HepG2 (cell line): ENCODE results near the gene GRB7. TPM values are rescaled to one million over a fixed set of nuclear protein-coding genes. Genes with fewer than 3 reads are reported as not detected.
A peak's percentile ranks its signal among the peaks of the same experiment; 100 is the strongest.

ENCODE experiments used
- FOXC1 ChIP-seq: sonication (generic); formaldehyde crosslinking; IDR thresholded peaks from 2 replicates; pipeline ENCODE4 v1.8.0; 2022; ENCODE audit warnings: mild to moderate bottlenecking, missing genetic modification reagents, borderline replicate concordance
- FOXK1 ChIP-seq: sonication (generic); formaldehyde crosslinking; IDR thresholded peaks from 2 replicates; pipeline ENCODE4 v1.4.0; 2020; ENCODE audit warnings: low read depth, missing genetic modification reagents, borderline replicate concordance
- JDP2 ChIP-seq: sonication (generic); formaldehyde crosslinking; IDR thresholded peaks from 2 replicates; pipeline ENCODE4 v1.8.1; 2022; ENCODE audit warnings: missing genetic modification reagents, borderline replicate concordance
- MIER2 ChIP-seq: IDR thresholded peaks from 2 replicates; pipeline ENCODE4 v1.6.1; 2016; ENCODE audit warnings: missing biosample characterization, missing genetic modification reagents
- MYC ChIP-seq: sonication (generic); formaldehyde crosslinking; IDR thresholded peaks from 2 replicates; pipeline ENCODE4 v1.9.0; 2021; ENCODE audit warnings: missing genetic modification reagents, borderline replicate concordance
- NKX3-1 ChIP-seq: sonication (generic); formaldehyde crosslinking; IDR thresholded peaks from 2 replicates; pipeline ENCODE4 v1.5.0; 2020; ENCODE audit warnings: missing genetic modification reagents
- PCBP1 ChIP-seq: fragments of 200-400 bp; formaldehyde crosslinking; IDR thresholded peaks from 2 replicates; pipeline ENCODE4 v1.6.1; 2017; ENCODE audit warnings: mild to moderate bottlenecking, low read depth, low read length, borderline replicate concordance
- RARG ChIP-seq: sonication (generic); formaldehyde crosslinking; IDR thresholded peaks from 2 replicates; pipeline ENCODE4 v1.4.0; 2020; ENCODE audit warnings: low read depth, mild to moderate bottlenecking, missing genetic modification reagents
- REXO4 ChIP-seq: sonication (generic); formaldehyde crosslinking; IDR thresholded peaks from 2 replicates; pipeline ENCODE4 v1.8.0; 2022; ENCODE audit warnings: missing genetic modification reagents, mild to moderate bottlenecking, borderline replicate concordance
- SIX1 ChIP-seq: sonication (generic); formaldehyde crosslinking; IDR thresholded peaks from 2 replicates; pipeline ENCODE4 v1.4.0; 2020; ENCODE audit warnings: missing genetic modification reagents, borderline replicate concordance
- SNAPC2 ChIP-seq: sonication (generic); formaldehyde crosslinking; IDR thresholded peaks from 2 replicates; pipeline ENCODE4 v1.8.1; 2022; ENCODE audit warnings: mild to moderate bottlenecking, missing genetic modification reagents
- ZBTB38 ChIP-seq: sonication (generic); formaldehyde crosslinking; IDR thresholded peaks from 2 replicates; pipeline ENCODE4 v1.5.1; 2020; ENCODE audit warnings: mild to moderate bottlenecking, missing genetic modification reagents
- ZIK1 ChIP-seq: sonication (generic); formaldehyde crosslinking; IDR thresholded peaks from 2 replicates; pipeline ENCODE4 v1.5.0; 2020; ENCODE audit warnings: mild to moderate bottlenecking, low read depth, missing genetic modification reagents, borderline replicate concordance
- ZNF292 ChIP-seq: sonication (generic); formaldehyde crosslinking; IDR thresholded peaks from 2 replicates; pipeline ENCODE4 v1.8.1; 2022; ENCODE audit warnings: mild to moderate bottlenecking, low read depth, missing genetic modification reagents, borderline replicate concordance
- ZNF329 ChIP-seq: sonication (generic); formaldehyde crosslinking; IDR thresholded peaks from 2 replicates; pipeline ENCODE4 v1.9.0; 2021; ENCODE audit warnings: low read depth, mild to moderate bottlenecking, missing genetic modification reagents
- ZNF572 ChIP-seq: sonication (generic); formaldehyde crosslinking; IDR thresholded peaks from 2 replicates; pipeline ENCODE4 v1.5.1; 2020; ENCODE audit warnings: mild to moderate bottlenecking, missing genetic modification reagents
- ZNF761 ChIP-seq: sonication (generic); formaldehyde crosslinking; conservative IDR thresholded peaks from 2 replicates; pipeline ENCODE4 v1.4.0; 2020; ENCODE audit warnings: mild to moderate bottlenecking, missing genetic modification reagents
- ZNF768 ChIP-seq: sonication (generic); formaldehyde crosslinking; IDR thresholded peaks from 2 replicates; pipeline ENCODE4 v1.4.0; 2020; ENCODE audit warnings: missing genetic modification reagents
- polyA plus RNA-seq, 8 experiments: library from polyadenylated mRNA; depleted of rRNA in 3 of 8; stranded (reverse) in 7 of 8; unstranded in 1 of 8; fragments of >200 nt; fragmentation: Illumina TruSeq in 4 of 8; extraction: Trizol in 4 of 8; gene quantifications; 2 replicates each; pipeline versions ENCODE4 v1.2.1 to v1.2.3, GENCODE V29; 2011 to 2016; ENCODE audit warnings: low read depth in 4 of 8, missing spikeins in 1 of 8, mixed read lengths in 1 of 8; ENCODE audit not compliant: insufficient read depth in 1 of 8
- total RNA-seq, 5 experiments: library from RNA; depleted of rRNA; stranded (reverse); fragments of >200 nt; fragmentation: Illumina TruSeq; extraction: Trizol; gene quantifications; 2 replicates each; pipeline ENCODE4 v1.2.3, GENCODE V29; 2016; ENCODE audit warnings: low read depth in 1 of 5
- TF ChIP-seq, protein P1 (sequence below): sonication (generic); formaldehyde crosslinking; conservative IDR thresholded peaks from 2 replicates; pipeline ENCODE4 v1.4.0; 2020; ENCODE audit warnings: missing genetic modification reagents
- TF ChIP-seq, protein P2 (sequence below): sonication (generic); formaldehyde crosslinking; IDR thresholded peaks from 2 replicates; pipeline ENCODE4 v1.4.0; 2020; ENCODE audit warnings: missing genetic modification reagents
- TF ChIP-seq, protein P3 (sequence below): sonication (generic); formaldehyde crosslinking; IDR thresholded peaks from 2 replicates; pipeline ENCODE4 v1.8.0; 2022; ENCODE audit warnings: mild to moderate bottlenecking, missing genetic modification reagents, moderate library complexity
- TF ChIP-seq, protein P4 (sequence below): sonication (generic); formaldehyde crosslinking; IDR thresholded peaks from 2 replicates; pipeline ENCODE4 v1.4.0; 2020; ENCODE audit warnings: mild to moderate bottlenecking, missing genetic modification reagents
- TF ChIP-seq, protein P5 (sequence below): sonication (generic); formaldehyde crosslinking; IDR thresholded peaks from 2 replicates; pipeline ENCODE4 v1.5.0; 2020; ENCODE audit warnings: missing genetic modification reagents, mild to moderate bottlenecking, borderline replicate concordance

The GRB7 gene
- total and polyA plus RNA-seq, 2 of the 13 experiments (the other 11 are each of a cell fraction or from before 2014, with no cell fraction given): 60.2 to 77.7 TPM

DNA sequence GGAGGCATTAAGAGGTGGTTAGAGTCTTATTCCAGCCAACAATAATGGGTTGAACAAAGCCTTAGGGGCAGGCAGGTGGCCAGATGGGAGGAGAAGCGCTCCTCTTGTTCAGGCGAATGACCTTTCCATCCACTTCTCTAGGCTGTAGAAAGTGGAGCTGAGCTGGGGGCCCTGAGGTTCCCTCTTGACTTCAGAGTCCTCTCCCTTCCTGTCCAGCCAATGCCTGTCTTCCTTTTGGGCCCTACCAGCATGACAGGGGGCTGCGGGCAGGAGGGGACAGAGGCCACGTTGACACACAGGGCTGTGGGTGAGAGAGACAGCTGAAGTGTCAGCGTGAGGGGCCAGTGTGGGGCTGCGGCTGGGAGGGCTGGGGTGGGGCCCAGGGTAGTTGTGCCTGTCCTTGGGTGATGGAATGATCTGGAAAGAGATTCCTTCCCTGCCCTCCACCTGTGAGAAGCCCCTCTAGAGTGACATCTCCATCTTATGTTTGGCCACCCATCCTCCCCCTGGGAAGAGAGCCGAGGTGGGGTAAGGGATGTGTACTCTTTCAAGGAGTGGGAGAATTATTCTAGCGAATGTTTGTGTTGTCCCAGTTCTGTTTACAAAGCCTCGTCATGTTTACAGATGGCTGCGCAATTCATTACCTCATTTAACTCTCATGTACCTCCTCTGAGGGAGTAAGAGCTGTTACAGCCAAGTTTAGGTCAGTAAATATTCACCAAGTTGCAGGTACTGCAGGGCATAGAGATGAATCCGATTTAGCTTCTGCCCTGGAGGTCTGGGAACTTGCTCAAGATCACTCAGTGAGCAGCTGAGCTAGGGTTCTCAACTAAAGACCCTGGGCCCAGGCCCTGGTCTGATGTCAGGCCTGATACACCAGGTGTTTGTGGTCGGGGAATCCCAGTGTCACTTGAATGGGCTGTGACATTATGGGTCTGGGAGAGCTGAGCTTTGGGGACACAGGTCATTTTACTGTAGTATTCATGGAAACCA, 34.5 kb upstream of the GRB7 start (continued):
- TF ChIP-seq SIX1 (CRISPR knock-in tag): no peak
- no peak for TF ChIP-seq PCBP1
- TF ChIP-seq, protein P1, sequence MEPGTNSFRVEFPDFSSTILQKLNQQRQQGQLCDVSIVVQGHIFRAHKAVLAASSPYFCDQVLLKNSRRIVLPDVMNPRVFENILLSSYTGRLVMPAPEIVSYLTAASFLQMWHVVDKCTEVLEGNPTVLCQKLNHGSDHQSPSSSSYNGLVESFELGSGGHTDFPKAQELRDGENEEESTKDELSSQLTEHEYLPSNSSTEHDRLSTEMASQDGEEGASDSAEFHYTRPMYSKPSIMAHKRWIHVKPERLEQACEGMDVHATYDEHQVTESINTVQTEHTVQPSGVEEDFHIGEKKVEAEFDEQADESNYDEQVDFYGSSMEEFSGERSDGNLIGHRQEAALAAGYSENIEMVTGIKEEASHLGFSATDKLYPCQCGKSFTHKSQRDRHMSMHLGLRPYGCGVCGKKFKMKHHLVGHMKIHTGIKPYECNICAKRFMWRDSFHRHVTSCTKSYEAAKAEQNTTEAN: no peak
- peak; percentile 85 for TF ChIP-seq FOXC1 (CRISPR knock-in tag)
- TF ChIP-seq ZIK1: peak; percentile 70; the same call in 1 of the 2 replicates
- TF ChIP-seq, protein P2, sequence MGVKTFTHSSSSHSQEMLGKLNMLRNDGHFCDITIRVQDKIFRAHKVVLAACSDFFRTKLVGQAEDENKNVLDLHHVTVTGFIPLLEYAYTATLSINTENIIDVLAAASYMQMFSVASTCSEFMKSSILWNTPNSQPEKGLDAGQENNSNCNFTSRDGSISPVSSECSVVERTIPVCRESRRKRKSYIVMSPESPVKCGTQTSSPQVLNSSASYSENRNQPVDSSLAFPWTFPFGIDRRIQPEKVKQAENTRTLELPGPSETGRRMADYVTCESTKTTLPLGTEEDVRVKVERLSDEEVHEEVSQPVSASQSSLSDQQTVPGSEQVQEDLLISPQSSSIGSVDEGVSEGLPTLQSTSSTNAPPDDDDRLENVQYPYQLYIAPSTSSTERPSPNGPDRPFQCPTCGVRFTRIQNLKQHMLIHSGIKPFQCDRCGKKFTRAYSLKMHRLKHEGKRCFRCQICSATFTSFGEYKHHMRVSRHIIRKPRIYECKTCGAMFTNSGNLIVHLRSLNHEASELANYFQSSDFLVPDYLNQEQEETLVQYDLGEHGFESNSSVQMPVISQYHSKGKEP (CRISPR knock-in tag): no peak
- TF ChIP-seq, protein P3, sequence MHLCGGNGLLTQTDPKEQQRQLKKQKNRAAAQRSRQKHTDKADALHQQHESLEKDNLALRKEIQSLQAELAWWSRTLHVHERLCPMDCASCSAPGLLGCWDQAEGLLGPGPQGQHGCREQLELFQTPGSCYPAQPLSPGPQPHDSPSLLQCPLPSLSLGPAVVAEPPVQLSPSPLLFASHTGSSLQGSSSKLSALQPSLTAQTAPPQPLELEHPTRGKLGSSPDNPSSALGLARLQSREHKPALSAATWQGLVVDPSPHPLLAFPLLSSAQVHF (CRISPR knock-in tag): no peak
- no peak for TF ChIP-seq NKX3-1
- no peak for TF ChIP-seq JDP2 (CRISPR knock-in tag)
- TF ChIP-seq, protein P4, sequence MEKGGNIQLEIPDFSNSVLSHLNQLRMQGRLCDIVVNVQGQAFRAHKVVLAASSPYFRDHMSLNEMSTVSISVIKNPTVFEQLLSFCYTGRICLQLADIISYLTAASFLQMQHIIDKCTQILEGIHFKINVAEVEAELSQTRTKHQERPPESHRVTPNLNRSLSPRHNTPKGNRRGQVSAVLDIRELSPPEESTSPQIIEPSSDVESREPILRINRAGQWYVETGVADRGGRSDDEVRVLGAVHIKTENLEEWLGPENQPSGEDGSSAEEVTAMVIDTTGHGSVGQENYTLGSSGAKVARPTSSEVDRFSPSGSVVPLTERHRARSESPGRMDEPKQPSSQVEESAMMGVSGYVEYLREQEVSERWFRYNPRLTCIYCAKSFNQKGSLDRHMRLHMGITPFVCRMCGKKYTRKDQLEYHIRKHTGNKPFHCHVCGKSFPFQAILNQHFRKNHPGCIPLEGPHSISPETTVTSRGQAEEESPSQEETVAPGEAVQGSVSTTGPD (CRISPR knock-in tag): no peak
- no peak; the same call in 1 of the 2 replicates for TF ChIP-seq MIER2 (CRISPR knock-in tag)
- peak; percentile 66; the same call in 1 of the 2 replicates for TF ChIP-seq ZBTB38 (CRISPR knock-in tag)
- TF ChIP-seq SNAPC2 (CRISPR knock-in tag): peak; percentile 82
- TF ChIP-seq FOXK1 (CRISPR knock-in tag): peak; percentile 92; the same call in 1 of the 2 replicates
- no peak for TF ChIP-seq ZNF329 (CRISPR knock-in tag)
- 0 out of 2 replicates have a peak, but pooled peaks have one; percentile 34 for TF ChIP-seq ZNF572 (CRISPR knock-in tag)
- TF ChIP-seq MYC (CRISPR knock-in tag): peak; percentile 78
- TF ChIP-seq RARG (CRISPR knock-in tag): peak; percentile 96; the same call in 1 of the 2 replicates
- TF ChIP-seq ZNF761: peak; percentile 67; the same call in 1 of the 2 replicates
- TF ChIP-seq ZNF768 (CRISPR knock-in tag): no peak
- TF ChIP-seq REXO4: no peak
- TF ChIP-seq, protein P5, sequence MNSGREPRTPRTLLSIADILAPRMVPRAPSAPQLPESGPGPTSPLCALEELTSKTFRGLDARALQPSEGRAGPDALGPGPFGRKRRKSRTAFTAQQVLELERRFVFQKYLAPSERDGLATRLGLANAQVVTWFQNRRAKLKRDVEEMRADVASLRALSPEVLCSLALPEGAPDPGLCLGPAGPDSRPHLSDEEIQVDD: no peak
- TF ChIP-seq ZNF292 (CRISPR knock-in tag): peak; percentile 93
